ENCODE data around the gene SLC52A3.
"Not testable (repeated sequence)": the region's sequence is repeated elsewhere in the genome, so short reads cannot be mapped to it uniquely, and the experiment has no call there.

Gene SLC52A3

GRCh38 chr20:768426-768978 lies at the start of gene SLC52A3:
SLC52A3 (minus strand) TSS chr20:768500; CDS start chr20:765774, 2,726 bp downstream.
- no peak within 1 kb of the TSS for H3K4me3 ChIP-seq (ENCODE audit: low read depth, low read length)

- no peak overlapping the region for H3K4me3 ChIP-seq (ENCODE audit: low read depth, low read length)
Observed at GRCh38 chr20:815914-816606, 47.8 kb upstream of the SLC52A3 start.

GRCh38 chr20:815226-815625 lies 46.9 kb upstream of the SLC52A3 start:
- H3K4me3 ChIP-seq (ENCODE audit: low read depth, low read length) = no peak overlapping the region

GRCh38 chr20:813390-813789 lies 45.1 kb upstream of the SLC52A3 start:
- no peak overlapping the region for H3K4me3 ChIP-seq (ENCODE audit: low read depth, low read length)

- H3K4me3 ChIP-seq (ENCODE audit: low read depth, low read length) = not testable (repeated sequence)
Observed at GRCh38 chr20:812435-812814, 44.1 kb upstream of the SLC52A3 start.

GRCh38 chr20:811776-812434 lies 43.6 kb upstream of the SLC52A3 start:
- not testable (repeated sequence) for H3K4me3 ChIP-seq (ENCODE audit: low read depth, low read length)

- H3K4me3 ChIP-seq (ENCODE audit: low read depth, low read length) = no peak overlapping the region
Observed at GRCh38 chr20:805713-806112, 37.4 kb upstream of the SLC52A3 start.

GRCh38 chr20:801678-802077 lies 33.4 kb upstream of the SLC52A3 start:
- H3K4me3 ChIP-seq (ENCODE audit: low read depth, low read length) = no peak overlapping the region

- H3K4me3 ChIP-seq (ENCODE audit: low read depth, low read length) = not testable (repeated sequence)
Observed at GRCh38 chr20:800026-800425, 31.7 kb upstream of the SLC52A3 start.

GRCh38 chr20:798746-799145 lies 30.4 kb upstream of the SLC52A3 start:
- not testable (repeated sequence) for H3K4me3 ChIP-seq (ENCODE audit: low read depth, low read length)

GRCh38 chr20:796921-797320 lies 28.6 kb upstream of the SLC52A3 start:
- no peak overlapping the region for H3K4me3 ChIP-seq (ENCODE audit: low read depth, low read length)

- no peak overlapping the region for H3K4me3 ChIP-seq (ENCODE audit: low read depth, low read length)
Observed at GRCh38 chr20:792248-792647, 23.9 kb upstream of the SLC52A3 start.

- H3K4me3 ChIP-seq (ENCODE audit: low read depth, low read length) = no peak overlapping the region
Observed at GRCh38 chr20:791056-791455, 22.8 kb upstream of the SLC52A3 start.

GRCh38 chr20:787825-788224 lies 19.5 kb upstream of the SLC52A3 start:
- H3K4me3 ChIP-seq (ENCODE audit: low read depth, low read length) = no peak overlapping the region

GRCh38 chr20:779771-780170 lies 11.5 kb upstream of the SLC52A3 start:
- H3K4me3 ChIP-seq (ENCODE audit: low read depth, low read length) = no peak overlapping the region

GRCh38 chr20:776165-776564 lies 7.9 kb upstream of the SLC52A3 start:
- no peak overlapping the region for H3K4me3 ChIP-seq (ENCODE audit: low read depth, low read length)

- H3K4me3 ChIP-seq (ENCODE audit: low read depth, low read length) = no peak overlapping the region
Observed at GRCh38 chr20:775679-776135, 7.4 kb upstream of the SLC52A3 start.

GRCh38 chr20:774660-775057 lies 6.4 kb upstream of the SLC52A3 start:
- no peak overlapping the region for H3K4me3 ChIP-seq (ENCODE audit: low read depth, low read length)

GRCh38 chr20:774016-774659 lies 5.8 kb upstream of the SLC52A3 start:
- H3K4me3 ChIP-seq (ENCODE audit: low read depth, low read length) = no peak overlapping the region

GRCh38 chr20:772806-773205 lies 4.5 kb upstream of the SLC52A3 start:
- no peak overlapping the region for H3K4me3 ChIP-seq (ENCODE audit: low read depth, low read length)

GRCh38 chr20:771741-772464 lies 3.6 kb upstream of the SLC52A3 start:
- H3K4me3 ChIP-seq (ENCODE audit: low read depth, low read length) = no peak overlapping the region
